Activated CD8-positive, alpha-beta memory T cell treated with anti-CD3 and anti-CD28 coated beads, Interleukin-2, amount 10 ng/mL, durations not matched to agents 7 days and 5 days (primary cell): ENCODE results near the gene IL1RL1. TPM values are rescaled to one million over a fixed set of nuclear protein-coding genes. Genes with fewer than 3 reads are reported as not detected.

Experiments
- ATAC-seq: fragments of 150-1000 bp; cut with Tn5 transposase; one replicate; pipeline ENCODE4 v1.10.0; 2021; ENCODE audit warnings: moderate library complexity
- CTCF ChIA-PET: fragments of 350-600 bp; sonication (Branson Sonifier 250); formaldehyde crosslinking; loops from one replicate; lab custom pipeline; 2021; ENCODE audit warnings: antibody characterized with exemption; lab: Charles Lee
- DNase-seq: peaks from one replicate; pipeline ENCODE4 v3.0.0-alpha.2; 2020
- H3K27ac Mint-ChIP-seq: one replicate; pipeline ENCODE4 v1.8.0; 2021; ENCODE audit warnings: mild to moderate bottlenecking, mixed read lengths
- H3K27me3 Mint-ChIP-seq: one replicate; pipeline ENCODE4 v1.8.0; 2021; ENCODE audit warnings: mixed read lengths
- H3K36me3 Mint-ChIP-seq: one replicate; pipeline ENCODE4 v1.8.0; 2021; ENCODE audit warnings: mild to moderate bottlenecking, mixed read lengths
- H3K4me1 Mint-ChIP-seq: one replicate; pipeline ENCODE4 v1.8.0; 2021; ENCODE audit warnings: mixed read lengths
- H3K4me3 Mint-ChIP-seq: one replicate; pipeline ENCODE4 v1.8.0; 2021; ENCODE audit warnings: mild to moderate bottlenecking, moderate library complexity, mixed read lengths
- H3K9me3 Mint-ChIP-seq: one replicate; pipeline ENCODE4 v1.8.0; 2022; ENCODE audit warnings: low read depth, mixed read lengths
- total RNA-seq, 2 experiments: library from RNA; stranded (reverse); gene quantifications; one replicate each; pipeline ENCODE4 v1.2.3, GENCODE V29; 2021

The IL1RL1 gene
- total RNA-seq, 2 experiments from 2014 or later: 0.09 to 0.41 TPM

GRCh38 chr2:102297891-102298290 is 13.5 kb upstream of the IL1RL1 start:
- Mint-ChIP-seq H3K4me1 (peaks cover 49% of the 10 kb centered on the region), H3K9me3 (no peaks in the 10 kb centered on the region), H3K27me3 (peaks cover 7% of the 10 kb centered on the region), H3K4me3 (no peak overlapping the region), H3K36me3 (no peaks in the 10 kb centered on the region), H3K27ac (no peak overlapping the region)
- ATAC-seq (no peak), DNase-seq (no peak)
- CTCF ChIA-PET: no interaction called here

DNA sequence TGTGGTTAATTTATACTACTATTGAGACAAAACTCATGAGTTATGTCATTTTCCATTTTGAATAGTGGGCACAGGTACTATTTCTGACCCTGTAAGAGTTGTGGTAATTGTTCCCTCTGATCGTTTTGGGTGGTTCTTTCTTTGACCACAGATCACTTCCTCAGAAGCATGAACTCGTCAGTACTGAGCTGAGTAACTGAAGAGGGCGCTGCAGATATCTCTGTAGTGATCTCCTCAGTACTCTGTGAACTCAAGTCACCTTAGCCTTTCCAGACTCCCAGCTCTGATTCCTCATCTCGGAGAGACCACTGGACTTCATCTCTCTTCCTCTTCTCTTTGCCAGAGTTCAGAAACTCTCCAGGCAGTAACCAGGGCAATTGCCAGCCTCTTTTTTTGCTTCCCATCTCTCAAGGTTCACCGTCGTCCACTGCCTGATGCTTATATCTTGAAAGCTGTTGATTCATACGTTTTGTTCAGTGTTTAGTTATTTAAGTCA is 9.4 kb upstream of the IL1RL1 start:
- Mint-ChIP-seq H3K36me3 (no peaks in the 10 kb centered on the region), H3K27me3 (peaks cover 10% of the 10 kb centered on the region), H3K4me3 (peak overlapping the region; percentile 12), H3K27ac (peak overlapping the region; percentile 60), H3K9me3 (no peaks in the 10 kb centered on the region), H3K4me1 (peaks cover 29% of the 10 kb centered on the region)
- CTCF ChIA-PET: interaction anchor here (0.6 to 3.2 kb wide), 20 partner anchors 8 to 147 kb away, joined by 3 to 23 read pairs (median 5); partner anchors contain the start of gene IL18R1
- ATAC-seq: peak; percentile 99
- peak; percentile 82 for DNase-seq

GRCh38 chr2:102302458-102302857 is 8.9 kb upstream of the IL1RL1 start:
- Mint-ChIP-seq H3K36me3 (no peaks in the 10 kb centered on the region), H3K27ac (no peak overlapping the region), H3K4me1 (peaks cover 29% of the 10 kb centered on the region), H3K27me3 (peaks cover 10% of the 10 kb centered on the region), H3K9me3 (no peaks in the 10 kb centered on the region), H3K4me3 (no peak overlapping the region)
- no peak for ATAC-seq
- no peak for DNase-seq
- CTCF ChIA-PET: interaction anchor here (0.7 to 3.2 kb wide), 19 partner anchors 8 to 146 kb away, joined by 3 to 23 read pairs (median 6); partner anchors contain the start of gene IL18R1

GRCh38 chr2:102303589-102303988 is 7.8 kb upstream of the IL1RL1 start:
- CTCF ChIA-PET: interaction anchor here (0.6 to 1.1 kb wide), 2 partner anchors 140 to 185 kb away, joined by 3 to 4 read pairs; no protein-coding TSS in a partner anchor
- Mint-ChIP-seq H3K4me3 (no peak overlapping the region), H3K27ac (no peak overlapping the region), H3K4me1 (peaks cover 29% of the 10 kb centered on the region), H3K27me3 (peaks cover 10% of the 10 kb centered on the region), H3K9me3 (no peaks in the 10 kb centered on the region), H3K36me3 (no peaks in the 10 kb centered on the region)
- no peak for DNase-seq
- no peak for ATAC-seq

- no peak for ATAC-seq
- CTCF ChIA-PET: interaction anchor here (0.6 kb wide), 2 partner anchors 52 to 185 kb away, joined by 4 read pairs; partner anchors contain the start of gene IL18R1
Observed at GRCh38 chr2:102304268-102304667, 7.1 kb upstream of the IL1RL1 start.

DNA sequence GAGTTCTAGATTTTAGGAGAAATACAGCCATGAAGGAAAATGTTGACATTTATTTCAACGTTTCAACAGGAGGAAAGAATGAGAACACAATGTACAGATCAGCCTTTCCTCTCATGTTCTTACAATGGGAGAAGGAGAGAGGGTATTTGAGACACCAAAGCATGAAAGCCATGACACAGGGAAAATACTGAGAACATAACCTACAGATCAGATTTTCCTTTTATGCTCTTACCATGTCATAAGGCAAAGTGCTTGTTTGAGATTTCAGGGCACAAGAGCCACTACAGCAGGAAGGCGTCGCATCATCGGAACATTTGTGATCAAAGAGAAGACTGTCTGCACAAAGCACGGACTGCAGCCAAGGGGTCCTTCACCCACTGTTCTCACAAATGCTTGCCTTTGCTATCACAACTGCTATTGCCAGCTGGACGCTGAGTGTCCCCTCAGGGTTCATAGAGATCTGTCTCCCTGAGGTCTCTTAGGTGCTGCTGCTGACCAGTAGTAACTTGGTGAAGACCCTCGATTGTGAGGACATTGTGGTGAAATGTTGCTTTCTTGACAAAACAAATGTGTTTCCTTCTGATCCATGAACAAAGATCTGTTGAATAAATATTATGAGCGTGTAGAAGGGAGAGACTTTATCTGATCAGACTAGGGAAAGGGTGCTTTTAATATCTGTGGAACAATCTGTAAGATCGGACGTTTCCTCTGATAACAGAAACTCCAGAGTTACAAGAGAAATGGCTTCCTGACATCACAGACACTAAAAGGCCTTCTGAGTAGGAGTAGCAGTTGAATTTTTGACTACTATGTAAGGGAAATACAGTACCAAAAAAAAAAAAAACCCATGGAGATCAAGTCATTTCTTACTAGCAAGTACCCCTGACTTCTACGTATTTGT is 6.4 kb upstream of the IL1RL1 start:
- CTCF ChIA-PET: interaction anchor here (0.6 to 1.1 kb wide), 2 partner anchors 51 to 64 kb away, joined by 3 to 4 read pairs; partner anchors contain the start of gene IL18R1
- ATAC-seq: no peak
- H3K27ac Mint-ChIP-seq: no peak overlapping the region
- H3K4me3 Mint-ChIP-seq: no peak overlapping the region
- no peak for DNase-seq
- H3K36me3 Mint-ChIP-seq: no peaks in the 10 kb centered on the region
- H3K4me1 Mint-ChIP-seq: peaks cover 18% of the 10 kb centered on the region
- peaks cover 8% of the 10 kb centered on the region for H3K27me3 Mint-ChIP-seq
- no peaks in the 10 kb centered on the region for H3K9me3 Mint-ChIP-seq

More at GRCh38 chr2:102304268-102304667, 7.1 kb upstream of the IL1RL1 start:
- no peak for DNase-seq
- Mint-ChIP-seq H3K4me3 (no peak overlapping the region), H3K4me1 (peaks cover 23% of the 10 kb centered on the region), H3K36me3 (no peaks in the 10 kb centered on the region), H3K27ac (no peak overlapping the region), H3K27me3 (peaks cover 10% of the 10 kb centered on the region), H3K9me3 (no peaks in the 10 kb centered on the region)

DNA sequence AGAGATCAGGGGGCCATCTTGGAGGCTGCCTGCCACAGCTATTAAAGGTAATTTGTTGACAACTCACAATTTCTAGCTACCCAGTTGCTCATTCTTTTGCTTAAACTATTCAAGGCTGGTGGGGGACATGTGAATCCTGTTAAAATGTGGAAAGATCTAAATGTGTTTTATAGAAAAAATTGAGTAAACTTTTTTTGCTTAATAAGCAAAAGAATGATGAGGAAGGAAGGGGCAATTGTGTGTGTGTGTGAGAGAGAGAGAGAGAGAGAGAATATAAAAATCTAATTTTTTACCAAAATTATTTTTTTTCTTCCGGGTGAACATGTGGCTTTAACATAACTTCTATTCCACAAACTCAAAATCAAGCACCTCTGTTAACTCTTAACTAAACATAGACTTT is 5.2 kb upstream of the IL1RL1 start:
- peaks cover 15% of the 10 kb centered on the region for H3K4me1 Mint-ChIP-seq
- peaks cover 4% of the 10 kb centered on the region for H3K27me3 Mint-ChIP-seq
- CTCF ChIA-PET: interaction anchor here (1.1 kb wide), 1 partner anchor 65 kb away, joined by 3 read pairs; no protein-coding TSS in a partner anchor
- no peak overlapping the region for H3K27ac Mint-ChIP-seq
- ATAC-seq (no peak), DNase-seq (no peak)
- H3K9me3 Mint-ChIP-seq: no peaks in the 10 kb centered on the region
- H3K4me3 Mint-ChIP-seq: no peak overlapping the region
- no peaks in the 10 kb centered on the region for H3K36me3 Mint-ChIP-seq

DNA sequence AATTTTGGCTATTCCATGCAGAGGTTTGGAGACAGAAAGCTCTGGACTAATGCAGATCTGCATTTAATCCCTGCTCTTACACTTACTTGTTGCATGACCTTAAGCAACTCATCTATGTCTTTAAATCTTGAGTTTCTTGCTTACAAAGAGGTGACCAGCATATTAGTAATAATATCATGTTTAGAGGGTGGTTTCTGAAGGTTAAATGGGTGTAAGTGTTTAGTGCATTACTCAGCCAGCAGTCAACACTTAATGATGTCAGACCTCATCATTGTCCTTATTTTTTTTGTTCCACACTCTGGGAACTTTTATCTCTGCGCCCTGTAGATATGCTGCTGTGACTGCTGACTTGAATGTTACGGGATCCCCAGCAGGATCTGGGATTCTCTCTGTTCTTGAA is 1.7 kb downstream of the IL1RL1 start:
- no peaks in the 10 kb centered on the region for H3K36me3 Mint-ChIP-seq
- peaks cover 12% of the 10 kb centered on the region for H3K4me1 Mint-ChIP-seq
- no peak overlapping the region for H3K4me3 Mint-ChIP-seq
- no peak overlapping the region for H3K27ac Mint-ChIP-seq
- CTCF ChIA-PET: interaction anchor here (1.3 kb wide), 1 partner anchor 59 kb away, joined by 3 read pairs; no protein-coding TSS in a partner anchor
- ATAC-seq (no peak), DNase-seq (no peak)
- H3K9me3 Mint-ChIP-seq: no peaks in the 10 kb centered on the region
- no peaks in the 10 kb centered on the region for H3K27me3 Mint-ChIP-seq

DNA sequence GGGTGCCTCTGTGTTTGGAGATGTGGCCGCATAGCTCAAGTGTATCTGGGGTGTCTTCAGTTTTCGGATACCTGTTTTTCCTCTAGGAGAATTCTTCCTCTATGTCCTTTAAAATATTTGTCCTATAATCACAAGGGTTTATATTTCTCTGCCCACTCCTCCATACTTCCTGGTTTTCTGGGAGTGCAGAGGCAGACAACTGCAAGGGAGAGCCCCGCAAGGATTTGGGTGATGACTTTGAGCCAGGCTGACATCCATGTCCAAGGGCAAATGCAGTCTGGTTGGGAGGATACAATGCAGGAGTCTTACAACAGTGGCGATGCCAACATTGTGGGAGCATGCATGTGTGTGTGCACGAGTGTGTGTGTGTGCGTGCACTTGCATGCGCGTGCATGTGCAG is 2.1 kb downstream of the IL1RL1 start:
- H3K4me1 Mint-ChIP-seq: peaks cover 12% of the 10 kb centered on the region
- ATAC-seq: no peak
- CTCF ChIA-PET: interaction anchor here (1.3 kb wide), 1 partner anchor 60 kb away, joined by 3 read pairs; no protein-coding TSS in a partner anchor
- no peak overlapping the region for H3K27ac Mint-ChIP-seq
- H3K27me3 Mint-ChIP-seq: no peaks in the 10 kb centered on the region
- no peaks in the 10 kb centered on the region for H3K9me3 Mint-ChIP-seq
- no peak for DNase-seq
- H3K4me3 Mint-ChIP-seq: no peak overlapping the region
- H3K36me3 Mint-ChIP-seq: no peaks in the 10 kb centered on the region

DNA sequence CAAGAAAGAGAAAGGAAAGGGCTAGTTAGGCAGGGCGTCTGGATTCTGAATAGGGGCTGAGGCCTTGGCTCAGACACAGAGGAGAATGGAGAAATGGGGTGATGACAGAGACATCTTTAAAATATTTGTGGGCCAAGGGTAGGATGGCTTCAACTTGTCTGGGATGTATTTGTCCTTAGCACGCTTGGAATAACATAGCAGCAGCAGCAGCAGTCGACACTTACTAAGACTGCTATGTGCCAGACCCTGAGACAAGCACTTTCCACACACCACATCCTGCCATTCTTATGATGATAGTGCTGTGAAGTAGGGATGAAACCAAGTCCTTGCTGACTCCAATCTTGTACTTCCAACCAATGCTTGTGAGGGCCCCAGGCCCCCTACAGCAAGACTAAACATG is 2.6 kb downstream of the IL1RL1 start:
- Mint-ChIP-seq H3K9me3 (no peaks in the 10 kb centered on the region), H3K27me3 (no peaks in the 10 kb centered on the region), H3K27ac (no peak overlapping the region), H3K4me1 (peaks cover 12% of the 10 kb centered on the region), H3K36me3 (no peaks in the 10 kb centered on the region), H3K4me3 (no peak overlapping the region)
- DNase-seq (no peak), ATAC-seq (no peak)
- CTCF ChIA-PET: no interaction called here

- peaks cover 12% of the 10 kb centered on the region for H3K4me1 Mint-ChIP-seq
- no peaks in the 10 kb centered on the region for H3K9me3 Mint-ChIP-seq
- no peak for ATAC-seq
- no peaks in the 10 kb centered on the region for H3K27me3 Mint-ChIP-seq
- H3K36me3 Mint-ChIP-seq: no peaks in the 10 kb centered on the region
- H3K4me3 Mint-ChIP-seq: no peak overlapping the region
- H3K27ac Mint-ChIP-seq: no peak overlapping the region
- DNase-seq: no peak
- CTCF ChIA-PET: interaction anchor here (0.7 kb wide), 1 partner anchor 14 kb away, joined by 3 read pairs; no protein-coding TSS in a partner anchor
Observed at GRCh38 chr2:102315921-102316320, 4.6 kb downstream of the IL1RL1 start.

DNA sequence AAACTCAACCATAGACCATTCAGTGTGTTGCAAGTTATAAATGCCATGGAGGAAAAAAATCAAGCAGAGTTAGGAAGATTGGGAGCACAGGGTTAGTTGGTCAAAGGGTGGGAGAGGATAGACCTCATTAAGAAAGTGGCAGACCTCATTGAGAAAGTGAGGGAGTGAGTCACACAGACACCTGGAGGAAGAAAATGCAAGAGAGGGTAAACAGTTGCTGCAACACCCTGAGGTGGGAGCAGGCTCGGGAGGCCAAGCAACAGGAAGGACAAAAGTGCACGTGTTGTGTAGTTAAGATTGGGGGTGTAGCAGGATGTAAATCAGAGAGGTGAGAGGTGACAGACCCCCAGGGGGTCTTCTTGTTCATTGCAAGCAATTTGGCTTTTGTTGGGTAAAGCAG is 6.4 kb downstream of the IL1RL1 start:
- DNase-seq: no peak
- H3K36me3 Mint-ChIP-seq: no peaks in the 10 kb centered on the region
- H3K27ac Mint-ChIP-seq: no peak overlapping the region
- CTCF ChIA-PET: interaction anchor here (0.6 kb wide), 1 partner anchor 25 kb away, joined by 3 read pairs; no protein-coding TSS in a partner anchor
- H3K27me3 Mint-ChIP-seq: no peaks in the 10 kb centered on the region
- ATAC-seq: no peak
- H3K9me3 Mint-ChIP-seq: peaks cover 2% of the 10 kb centered on the region
- peaks cover 8% of the 10 kb centered on the region for H3K4me1 Mint-ChIP-seq
- no peak overlapping the region for H3K4me3 Mint-ChIP-seq

GRCh38 chr2:102318437-102318836 is 7.1 kb downstream of the IL1RL1 start:
- H3K27ac Mint-ChIP-seq: no peak overlapping the region
- no peaks in the 10 kb centered on the region for H3K36me3 Mint-ChIP-seq
- no peak overlapping the region for H3K4me3 Mint-ChIP-seq
- H3K4me1 Mint-ChIP-seq: peaks cover 8% of the 10 kb centered on the region
- ATAC-seq (no peak), DNase-seq (no peak)
- CTCF ChIA-PET: no interaction called here
- no peaks in the 10 kb centered on the region for H3K27me3 Mint-ChIP-seq
- H3K9me3 Mint-ChIP-seq: peaks cover 2% of the 10 kb centered on the region
